ENCODE measurements around the gene WDR37.
A peak's percentile ranks its signal among the peaks of the same experiment; 100 is the strongest.

Gene WDR37

DNA sequence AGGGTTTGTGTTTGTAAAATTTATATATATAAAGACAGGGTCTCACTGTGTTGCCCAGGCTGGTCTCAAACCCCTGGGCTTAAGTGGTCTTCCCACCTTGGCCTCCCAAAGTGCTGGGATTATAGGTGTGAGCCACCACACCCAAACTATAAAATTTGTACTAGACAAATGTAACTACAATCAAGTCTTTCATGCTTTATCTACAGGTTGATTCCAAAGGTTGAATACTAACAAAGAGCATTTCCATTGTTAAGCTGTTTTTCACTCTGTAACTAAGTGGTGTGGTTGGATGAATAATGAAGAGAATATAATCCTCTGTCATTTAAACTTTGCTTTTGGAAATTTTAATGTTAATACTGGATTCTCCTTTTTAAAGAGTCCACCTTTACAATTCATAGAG, 22.5 kb downstream of the WDR37 start:
- no peak for DNase-seq

GRCh38 chr10:1083581-1083980, 27.4 kb downstream of the WDR37 start:
- no peak for DNase-seq

GRCh38 chr10:1084011-1084950, 28.1 kb downstream of the WDR37 start:
- no peak for DNase-seq

GRCh38 chr10:1085258-1085657, 29.1 kb downstream of the WDR37 start:
- no peak for DNase-seq

DNA sequence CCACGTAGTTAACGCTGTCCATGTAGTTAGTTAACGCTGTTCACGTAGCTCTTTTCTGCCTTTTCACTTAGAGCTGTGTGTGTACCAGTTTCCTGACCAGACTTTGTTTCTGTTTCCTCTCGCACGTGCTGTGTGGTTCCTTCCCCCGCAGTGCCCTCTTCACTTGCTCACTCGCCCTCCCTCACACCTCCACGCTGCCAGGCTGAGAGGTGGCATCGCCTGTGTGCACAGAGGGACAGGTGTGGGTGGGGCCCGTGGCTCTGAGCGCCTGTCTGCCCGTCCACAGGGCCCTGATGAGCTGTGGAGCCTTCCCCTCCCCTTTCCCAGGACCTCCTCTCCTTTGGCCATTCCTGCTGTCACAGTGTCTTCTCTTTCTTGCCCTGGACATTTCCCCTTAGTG, 30.6 kb downstream of the WDR37 start:
- no peak for DNase-seq

DNA sequence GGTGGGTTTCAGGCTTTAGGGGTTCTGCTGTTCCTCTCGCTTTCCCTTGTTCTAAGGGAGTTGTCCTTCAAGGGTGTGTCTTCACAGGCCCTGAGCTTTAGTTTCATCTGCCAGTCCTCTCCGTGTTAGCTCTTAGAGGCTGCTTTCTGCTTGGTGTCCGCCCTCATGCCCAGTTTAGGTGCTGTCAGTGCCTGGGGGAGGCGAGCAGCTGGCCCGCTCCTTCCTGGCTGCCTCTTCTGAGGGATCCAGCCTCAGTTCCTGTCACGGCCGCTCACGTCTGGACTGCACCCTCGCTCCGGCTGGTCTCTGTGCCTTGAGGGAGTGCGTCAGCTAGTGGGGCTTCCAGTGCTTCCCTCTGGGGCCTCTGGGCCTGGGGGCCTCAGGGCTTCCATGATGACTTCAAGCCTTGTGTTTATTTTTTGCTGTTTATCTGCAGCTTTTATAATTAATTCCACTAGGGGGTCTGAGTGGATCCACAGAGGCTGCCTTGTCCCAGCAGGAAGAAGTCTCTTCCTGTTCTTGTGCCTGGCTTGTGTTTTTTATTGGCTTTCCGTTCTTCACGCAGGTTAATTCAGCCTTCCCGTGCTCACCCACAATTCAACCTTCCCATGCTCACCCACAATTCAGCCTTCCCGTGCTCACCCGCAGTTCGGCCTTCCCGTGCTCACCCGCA, 33.0 kb downstream of the WDR37 start:
- DNase-seq: no peak

DNA sequence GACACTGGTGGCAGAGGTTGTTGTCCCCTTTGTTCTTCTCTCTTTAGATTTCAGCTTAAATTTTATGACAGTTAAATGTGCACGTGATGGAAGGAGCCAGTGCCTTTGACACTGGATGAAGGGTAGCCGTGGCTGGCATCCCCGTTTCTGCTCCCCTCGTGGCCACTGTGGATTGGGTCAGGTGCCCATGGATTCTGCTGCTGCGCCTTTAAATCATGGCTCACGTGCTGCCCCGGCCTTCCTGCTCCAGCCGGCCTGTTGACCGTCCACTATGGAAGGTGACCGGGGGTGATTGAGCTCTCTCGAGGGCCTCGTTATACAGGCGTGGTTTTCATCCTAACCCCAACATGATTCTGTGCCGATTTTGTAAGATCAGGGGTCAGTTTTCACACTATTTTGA, 34.5 kb downstream of the WDR37 start:
- DNase-seq: no peak

DNA sequence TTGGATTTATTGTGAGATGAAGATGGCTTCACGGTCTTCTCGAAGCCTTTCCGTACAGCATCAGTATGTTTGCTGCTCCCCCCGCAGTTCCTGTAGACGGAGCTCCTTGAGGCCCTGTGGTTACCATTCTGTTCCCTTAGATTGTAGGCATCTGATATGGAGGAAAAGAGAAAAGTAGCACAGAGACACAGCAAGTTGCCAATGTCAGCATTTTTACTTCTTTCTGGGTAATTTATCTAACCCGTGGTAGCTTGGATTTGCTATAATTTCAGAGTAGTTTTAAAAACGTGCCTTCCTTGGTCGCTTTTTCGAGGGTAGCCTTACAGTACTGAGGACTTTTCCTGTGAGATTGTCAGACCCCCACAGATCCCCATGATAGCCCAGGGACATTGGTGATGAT, 37.5 kb downstream of the WDR37 start:
- DNase-seq: no peak

DNA sequence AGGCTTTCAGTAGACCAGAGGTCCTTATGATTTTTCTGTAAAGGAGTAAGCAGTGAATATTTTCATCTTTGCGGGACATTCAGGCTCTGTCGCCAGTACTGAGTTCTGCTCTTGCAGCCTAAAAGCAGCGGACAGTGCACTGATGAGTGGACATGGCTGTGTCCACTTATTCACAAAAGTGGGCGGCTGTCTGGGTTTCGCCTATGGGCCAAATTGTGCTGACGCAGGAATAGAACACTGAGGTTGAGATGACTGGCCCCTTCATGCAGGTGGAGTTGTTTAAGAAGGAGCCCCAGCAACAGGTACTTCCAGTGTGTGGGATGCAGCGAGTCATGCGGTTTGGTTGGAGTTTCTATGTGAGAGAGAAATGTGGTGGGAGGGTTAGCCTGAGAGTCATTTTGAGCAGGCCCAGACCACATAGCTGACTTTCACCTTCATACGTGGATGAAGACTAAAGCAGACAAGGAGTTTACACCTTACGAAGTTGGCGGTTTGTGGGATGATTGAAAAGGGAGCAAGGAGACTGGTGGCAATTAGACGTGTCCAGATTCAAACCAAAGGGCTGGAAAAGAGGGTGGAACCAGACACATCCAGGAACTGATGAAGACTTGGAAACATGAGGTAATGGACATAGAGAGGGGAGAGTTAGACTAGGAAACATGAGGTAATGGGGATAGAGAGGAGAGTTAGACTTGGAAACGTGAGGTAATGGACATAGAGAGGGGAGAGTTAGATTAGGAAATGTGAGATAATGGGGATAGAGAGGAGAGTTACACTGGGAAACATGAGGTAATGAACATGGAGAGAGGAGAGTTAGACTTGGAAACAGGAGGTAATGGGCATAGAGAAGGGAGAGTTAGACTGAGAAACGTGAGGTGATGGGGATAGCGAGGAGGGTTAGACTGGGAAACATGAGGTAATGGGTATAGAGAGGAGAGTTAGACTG, 38.2 kb downstream of the WDR37 start:
- no peak for DNase-seq

DNA sequence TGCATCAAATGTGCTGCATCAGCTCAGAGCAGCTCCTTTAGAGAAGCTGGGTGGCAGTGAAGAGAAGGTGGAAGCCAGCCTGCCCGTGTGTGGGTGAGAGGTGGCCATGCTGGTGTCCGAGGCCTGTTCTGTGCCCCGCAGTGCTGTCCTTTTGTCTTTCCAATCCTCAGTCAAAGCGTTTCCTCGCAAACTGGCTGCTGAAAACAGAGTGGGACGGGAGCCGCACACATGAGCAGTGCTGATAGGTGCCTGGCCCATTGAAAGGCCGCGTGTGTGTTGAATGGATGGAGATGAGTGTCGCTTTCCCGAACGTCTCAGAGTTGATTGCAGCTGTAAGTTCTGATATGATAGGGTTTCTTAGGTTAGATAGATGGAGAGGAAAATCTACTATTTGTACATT, 39.3 kb downstream of the WDR37 start:
- DNase-seq: no peak

GRCh38 chr10:1096287-1096889, 40.2 kb downstream of the WDR37 start:
- no peak for DNase-seq

- DNase-seq: no peak
Observed at GRCh38 chr10:1097436-1097835, 41.3 kb downstream of the WDR37 start.

DNA sequence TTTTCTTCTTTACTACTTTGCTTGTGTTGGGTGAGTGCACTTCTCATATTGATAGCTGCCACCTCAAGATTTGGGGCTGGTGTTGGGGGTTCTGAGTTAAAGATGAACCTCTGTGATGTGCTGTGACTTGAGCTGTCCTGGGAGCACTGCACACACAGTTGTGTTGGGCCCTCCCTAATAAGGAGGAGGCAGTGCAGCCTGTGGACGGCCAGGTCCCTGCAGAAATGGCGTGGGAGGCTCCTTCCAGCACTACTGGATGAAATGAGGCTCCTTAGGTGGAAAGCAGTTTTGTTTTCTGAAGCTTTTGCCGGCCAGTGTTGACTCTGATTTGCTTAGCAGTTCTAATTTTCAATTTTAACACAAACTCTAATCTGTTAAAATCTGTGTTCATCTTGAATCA, 44.0 kb downstream of the WDR37 start:
- no peak for DNase-seq

GRCh38 chr10:1100691-1101368, 44.6 kb downstream of the WDR37 start:
- no peak for DNase-seq

DNA sequence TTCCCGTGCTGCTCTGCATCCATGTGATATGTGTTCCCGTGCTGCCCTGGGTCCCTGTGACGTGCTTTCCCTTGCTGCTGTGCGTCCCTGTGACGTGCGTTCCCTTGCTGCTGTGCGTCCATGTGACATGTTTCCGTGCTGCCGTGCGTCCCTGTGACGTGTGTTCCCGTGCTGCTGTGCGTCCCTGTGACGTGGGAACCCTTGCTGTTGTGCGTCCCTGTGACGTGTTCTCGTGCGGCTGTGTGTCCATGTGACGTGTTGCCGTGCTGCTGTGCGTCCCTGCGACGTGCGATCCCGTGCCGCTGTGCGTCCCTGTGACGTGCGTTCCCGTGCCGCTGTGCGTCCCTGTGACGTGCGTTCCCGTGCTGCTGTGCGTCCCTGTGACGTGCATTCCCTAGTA, 45.8 kb downstream of the WDR37 start:
- DNase-seq: no peak

- peak; percentile 53 to 86 for DNase-seq
Observed at GRCh38 chr10:1102416-1102815, 46.2 kb downstream of the WDR37 start.

DNA sequence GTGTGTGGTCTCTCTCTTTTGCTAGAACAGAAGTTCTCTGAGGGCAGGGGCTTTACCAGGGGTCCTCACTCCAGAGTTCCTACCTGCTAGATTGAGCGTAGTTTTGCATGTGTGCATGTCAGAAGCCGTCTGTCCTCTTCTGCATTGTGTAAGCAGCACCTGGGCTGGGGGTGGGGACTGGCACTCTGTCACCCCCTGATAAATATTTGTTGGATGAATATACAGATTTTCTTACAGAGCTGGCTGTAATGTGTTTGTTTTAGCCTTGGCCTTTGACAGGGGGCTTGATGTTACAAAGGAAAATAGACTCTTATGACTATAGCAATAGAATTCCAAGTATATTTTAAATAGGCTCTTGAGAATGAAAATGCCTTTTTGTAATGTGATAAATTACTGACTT, 46.6 kb downstream of the WDR37 start:
- DNase-seq: no peak

DNA sequence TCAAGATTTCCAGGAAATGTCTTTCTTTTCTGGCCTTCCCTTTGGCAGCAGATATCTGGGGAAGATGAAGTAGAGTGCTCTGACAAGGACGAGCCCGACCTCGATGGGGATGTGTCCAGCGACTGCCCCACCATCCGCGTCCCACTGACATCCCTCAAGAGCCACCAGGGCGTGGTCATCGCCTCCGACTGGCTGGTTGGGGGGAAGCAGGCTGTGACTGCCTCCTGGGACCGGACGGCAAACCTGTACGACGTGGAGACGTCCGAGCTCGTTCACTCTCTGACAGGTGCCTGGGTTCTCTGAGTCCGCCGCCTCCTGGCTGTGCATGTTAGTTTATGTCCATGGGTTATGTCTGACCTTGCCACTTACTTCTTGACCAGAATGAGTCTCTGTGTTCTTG, 47.4 kb downstream of the WDR37 start:
- no peak for DNase-seq

- DNase-seq: no peak
Observed at GRCh38 chr10:1104971-1105370, 48.8 kb downstream of the WDR37 start.

DNA sequence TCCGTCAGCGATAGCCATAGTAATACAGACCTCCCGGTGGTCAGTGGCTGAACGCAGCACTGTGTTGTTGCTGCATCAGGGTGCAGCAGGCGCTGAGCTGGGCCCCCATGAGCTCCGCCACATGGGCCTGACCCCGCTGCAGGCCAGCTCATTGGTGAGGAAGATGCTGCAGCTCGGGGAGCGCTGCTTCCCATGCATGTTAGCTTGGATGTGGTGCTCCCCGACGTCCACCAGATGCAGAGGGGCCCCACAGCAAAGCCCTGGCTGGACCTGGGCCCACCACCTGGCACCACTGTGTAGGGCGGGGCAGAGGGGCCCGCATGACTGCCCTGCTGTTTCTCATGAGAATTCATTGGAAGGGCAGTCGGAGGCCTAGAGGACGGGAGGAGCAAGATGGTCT, 50.8 kb downstream of the WDR37 start:
- DNase-seq: no peak

DNA sequence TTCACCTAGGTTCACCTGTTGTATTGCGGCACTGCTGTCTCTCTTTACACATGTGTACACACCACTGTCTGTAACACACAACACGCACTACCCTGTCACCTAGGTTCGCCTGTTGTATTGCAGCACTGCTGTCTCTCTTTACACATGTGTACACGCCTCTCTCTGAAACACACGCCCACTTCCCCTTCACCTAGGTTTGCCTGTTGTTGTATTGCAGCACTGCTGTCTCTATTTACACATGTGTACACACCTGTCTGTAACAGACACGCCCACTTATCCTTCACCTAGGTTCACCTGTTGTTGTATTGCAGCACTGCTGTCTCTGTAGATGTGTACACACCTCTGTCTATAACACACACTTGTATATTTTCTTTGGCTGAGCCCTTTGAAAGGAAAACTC, 51.5 kb downstream of the WDR37 start:
- no peak for DNase-seq

Measured in inflammatory macrophage treated with lipopolysaccharide for 1 hour (primary cell).